Measurements from ENCODE around the gene PSEN2. TPM values are rescaled to one million over a fixed set of nuclear protein-coding genes. Genes with fewer than 3 reads are reported as not detected.
A peak's percentile ranks its signal among the peaks of the same experiment; 100 is the strongest.

PSEN2 gene
- polyA plus RNA-seq, 10 donors: 61.1 to 126 (median 101) TPM

DNA sequence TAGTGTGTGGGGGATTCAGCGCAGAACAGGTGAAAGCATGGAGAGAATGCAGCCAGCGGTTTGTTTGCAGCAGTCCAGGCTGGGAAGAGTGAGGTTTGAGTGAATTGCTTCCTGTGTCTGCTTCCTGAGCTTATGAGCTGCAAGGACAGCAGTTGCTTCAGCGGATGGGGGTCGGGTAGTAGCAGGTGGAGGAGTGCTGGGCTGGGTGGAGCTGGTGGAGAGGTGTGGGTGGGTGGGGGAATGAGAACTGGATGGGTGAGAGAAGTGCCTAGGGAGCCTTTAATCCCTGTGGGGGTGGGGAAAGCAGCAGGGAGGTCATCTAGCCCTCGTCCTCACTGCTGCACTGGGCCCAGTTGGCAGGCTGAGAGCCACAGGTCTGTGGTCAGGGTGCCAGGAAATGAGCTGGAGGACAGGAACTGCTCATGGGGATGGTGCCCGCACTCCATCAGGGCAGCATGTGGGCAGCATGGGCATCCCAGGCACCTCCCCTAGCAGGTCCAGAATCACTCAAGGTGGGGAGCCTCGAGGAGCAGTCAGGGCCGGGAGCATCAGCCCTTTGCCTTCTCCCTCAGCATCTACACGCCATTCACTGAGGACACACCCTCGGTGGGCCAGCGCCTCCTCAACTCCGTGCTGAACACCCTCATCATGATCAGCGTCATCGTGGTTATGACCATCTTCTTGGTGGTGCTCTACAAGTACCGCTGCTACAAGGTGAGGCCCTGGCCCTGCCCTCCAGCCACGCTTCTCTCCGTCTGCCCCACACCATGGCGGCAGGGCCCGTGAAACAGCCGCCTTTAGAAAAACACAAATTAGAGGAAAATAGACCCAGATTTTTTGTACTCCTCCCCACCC lies 14.8 kb downstream of the PSEN2 start:
- DNase-seq: no peak

DNA sequence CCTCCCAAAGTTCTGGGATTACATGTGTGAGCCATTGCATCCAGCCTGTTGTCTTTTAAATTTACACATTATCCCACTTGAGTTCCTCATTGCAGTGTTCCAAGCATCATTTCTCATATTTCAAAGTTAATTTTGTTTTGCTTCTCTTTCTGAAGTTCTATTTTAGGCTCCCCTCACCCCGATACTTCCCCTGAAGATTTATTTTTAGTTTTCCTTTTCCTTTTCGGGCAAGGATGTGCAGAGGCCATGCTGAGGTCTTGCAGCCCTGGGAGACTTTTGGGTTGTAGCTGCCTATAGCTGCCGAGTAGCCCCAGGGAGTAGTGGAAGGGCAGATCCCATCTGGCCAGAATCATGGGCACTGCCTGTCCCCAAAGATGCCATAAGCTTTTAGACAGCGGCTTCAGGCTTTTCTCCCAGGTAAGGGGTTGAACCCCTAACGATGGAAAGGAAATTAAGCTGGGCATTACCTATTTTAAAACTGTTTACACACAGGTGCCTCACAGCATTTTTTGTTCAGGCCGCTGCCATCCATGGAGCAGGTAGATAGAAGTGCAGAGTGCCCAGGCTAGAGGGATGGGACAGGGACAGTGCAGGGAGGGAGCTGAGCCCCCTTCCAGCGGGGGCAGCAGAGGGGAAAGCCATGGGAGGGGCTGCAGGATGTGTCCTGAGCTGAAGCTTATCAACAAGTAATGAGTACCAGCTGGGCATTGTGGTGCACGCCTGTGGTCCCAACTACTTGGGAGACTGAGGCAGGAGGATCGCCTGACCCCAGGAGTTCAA lies 15.9 kb downstream of the PSEN2 start:
- DNase-seq: no peak

GRCh38 chr1:226887006-226887405 lies 16.6 kb downstream of the PSEN2 start:
- no peak for DNase-seq

GRCh38 chr1:226888021-226888420 lies 17.6 kb downstream of the PSEN2 start:
- DNase-seq: no peak

- DNase-seq: no peak
Measured at GRCh38 chr1:226888816-226889215, 18.4 kb downstream of the PSEN2 start.

- DNase-seq: no peak
Measured at GRCh38 chr1:226889616-226890330, 19.4 kb downstream of the PSEN2 start.

DNA sequence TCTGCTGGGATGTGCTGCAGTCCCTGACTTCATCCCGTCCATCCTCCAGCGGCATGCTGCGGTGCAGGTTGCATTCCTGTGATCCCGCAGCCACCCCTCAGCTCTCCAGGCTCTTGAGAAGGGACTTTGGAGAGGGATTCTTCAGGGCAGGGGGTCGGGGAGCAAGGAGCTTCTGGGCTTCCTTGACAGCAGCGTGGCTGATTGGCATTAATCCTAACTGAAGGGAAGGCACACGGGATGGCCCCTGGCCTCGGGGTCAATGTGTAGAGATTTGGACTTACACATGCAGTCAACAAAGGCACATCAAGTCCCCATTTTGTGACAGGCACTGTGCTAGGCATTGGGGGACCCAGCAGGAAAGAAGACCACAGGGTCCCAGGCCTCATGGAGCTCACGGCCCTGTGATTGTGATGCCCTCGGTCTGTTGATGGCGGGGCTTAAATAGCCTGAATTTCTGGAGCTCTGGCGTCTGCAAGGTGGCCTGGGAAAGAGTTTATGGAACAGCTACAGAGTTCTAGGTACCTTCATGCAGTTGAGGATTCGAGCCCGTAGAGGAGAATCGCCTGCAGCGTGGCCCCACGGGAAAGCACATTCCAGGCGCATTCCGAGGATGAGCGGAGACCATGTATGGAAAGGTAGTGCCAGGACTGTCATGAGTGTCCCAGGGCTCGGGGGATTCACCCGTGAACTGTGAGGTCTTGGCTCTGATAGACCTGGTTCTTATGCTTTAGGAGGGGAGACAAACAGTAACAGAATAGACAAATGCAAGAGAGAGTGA lies 20.1 kb downstream of the PSEN2 start:
- DNase-seq: no peak

- DNase-seq: no peak
Measured at GRCh38 chr1:226891346-226891745, 20.9 kb downstream of the PSEN2 start.

DNA sequence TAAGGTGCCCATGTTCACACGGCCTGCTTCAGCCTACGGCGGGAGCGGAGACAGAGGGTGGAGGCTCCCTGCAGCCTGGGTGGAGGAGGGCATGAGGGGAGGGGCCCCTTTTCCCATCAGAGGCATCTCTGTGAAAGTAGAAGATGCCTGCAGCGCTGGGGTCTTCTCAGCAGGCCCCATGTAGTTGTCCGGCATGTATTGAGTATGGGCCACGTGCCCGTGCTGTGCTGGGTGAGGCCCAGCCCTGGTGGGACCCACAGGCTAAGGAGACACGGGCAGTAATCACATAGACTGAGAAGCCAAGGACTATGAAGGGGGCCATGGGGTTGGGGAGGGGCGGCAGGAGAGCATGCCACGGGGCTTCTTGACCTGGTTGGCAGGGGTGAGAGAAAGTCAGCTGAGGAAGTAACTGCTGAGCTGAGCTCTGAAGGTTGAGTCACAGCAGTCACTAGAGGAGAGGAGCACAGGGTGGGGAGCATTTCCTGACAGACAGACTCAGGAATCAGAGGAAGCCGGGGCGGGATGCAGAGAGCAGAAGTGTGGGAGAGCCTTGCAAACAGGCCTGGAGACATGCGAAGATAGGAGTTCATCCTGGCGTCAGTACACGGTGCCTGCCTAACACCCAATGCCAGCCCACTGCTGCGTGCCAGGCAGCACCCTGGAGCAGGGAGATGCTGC lies 21.6 kb downstream of the PSEN2 start:
- DNase-seq: no peak

GRCh38 chr1:226892524-226892875 lies 22.1 kb downstream of the PSEN2 start:
- no peak for DNase-seq

GRCh38 chr1:226893936-226894335 lies 23.5 kb downstream of the PSEN2 start:
- DNase-seq: no peak

DNA sequence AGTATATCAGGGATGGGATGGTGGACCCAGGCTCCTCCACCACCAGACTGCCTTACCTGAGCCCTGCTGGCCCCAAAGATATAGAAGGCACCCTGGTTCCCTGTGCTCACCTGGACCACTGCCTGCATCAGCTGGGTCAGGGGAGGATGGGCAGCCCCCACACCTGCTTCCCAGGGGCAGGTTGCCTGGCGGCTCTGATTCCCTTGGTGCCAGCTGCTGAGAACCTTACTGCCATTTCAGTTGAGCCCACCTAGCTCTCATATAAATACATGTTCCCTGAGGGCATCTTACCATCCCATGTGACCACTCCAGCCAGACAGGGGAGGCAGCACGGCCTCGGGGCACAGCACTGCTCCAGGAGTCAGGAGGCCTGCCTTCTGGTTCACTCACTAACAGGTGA lies 24.4 kb downstream of the PSEN2 start:
- DNase-seq: no peak

- no peak for DNase-seq
Measured at GRCh38 chr1:226895644-226896043, 25.2 kb downstream of the PSEN2 start.

DNA sequence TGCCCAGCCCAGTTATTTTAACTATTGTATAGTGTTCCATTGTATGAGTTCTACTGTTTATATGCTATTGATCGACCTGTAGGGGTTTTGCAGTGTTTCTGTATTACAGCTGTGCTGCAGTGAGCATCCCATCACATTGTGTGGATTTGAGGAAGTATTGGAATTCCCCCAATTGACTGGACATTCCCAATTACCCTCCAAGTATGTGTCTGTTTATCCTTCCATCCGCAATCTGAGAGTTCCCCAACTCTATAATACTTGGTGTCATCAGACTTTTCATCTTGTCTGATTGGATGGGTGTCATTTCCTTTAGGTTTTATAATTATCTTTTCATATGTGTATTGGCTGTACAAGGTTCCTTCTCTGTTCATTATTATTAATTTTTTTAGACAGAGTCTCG lies 27.8 kb downstream of the PSEN2 start:
- DNase-seq: no peak

GRCh38 chr1:226901421-226901820 lies 31.0 kb downstream of the PSEN2 start:
- no peak for DNase-seq

- DNase-seq: no peak
Measured at GRCh38 chr1:226902601-226903000, 32.2 kb downstream of the PSEN2 start.

DNA sequence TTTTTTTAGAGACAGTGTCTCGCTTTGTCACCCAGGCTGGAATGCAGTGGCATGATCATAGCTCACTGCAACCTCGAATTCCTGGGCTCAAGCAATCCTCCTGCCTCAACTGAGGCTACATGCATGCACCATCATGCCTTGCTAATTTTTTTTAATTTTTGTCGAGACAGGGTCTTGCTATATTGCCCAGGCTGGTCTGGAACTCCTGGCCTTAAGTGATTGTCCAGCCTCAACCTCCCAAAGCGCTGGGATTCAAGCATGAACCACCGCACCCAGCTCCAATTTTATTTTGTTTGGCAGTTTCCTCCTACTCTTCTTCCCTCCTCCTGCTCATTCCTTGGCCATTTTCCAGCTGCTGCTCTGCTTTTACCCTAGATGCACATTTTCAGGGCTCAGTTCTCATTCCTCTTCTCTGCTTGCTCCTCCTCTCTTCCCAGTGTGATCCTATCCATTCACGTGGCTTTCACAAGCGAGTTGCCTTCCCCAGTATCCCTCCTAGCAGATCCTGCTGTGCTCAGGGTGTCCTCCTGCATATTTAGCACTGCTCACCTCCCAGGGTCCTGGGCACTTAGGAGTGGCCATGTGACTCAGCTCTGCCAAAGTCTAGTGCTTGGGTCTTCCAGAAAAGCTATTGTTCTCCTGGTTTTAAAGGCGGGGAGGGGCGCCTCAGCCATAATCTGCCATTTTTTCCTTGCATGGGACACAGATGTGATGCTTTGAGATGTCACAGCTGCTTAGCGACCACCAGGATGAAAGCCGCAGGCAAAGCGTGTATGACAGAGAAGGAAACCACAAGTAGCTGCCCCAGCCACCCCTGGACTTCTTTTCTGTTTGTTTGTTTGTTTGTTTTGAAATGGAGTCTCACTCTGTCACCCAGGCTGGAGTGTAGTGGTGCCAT lies 33.7 kb downstream of the PSEN2 start:
- DNase-seq: peak; percentile 51 to 74 (median 54)

DNA sequence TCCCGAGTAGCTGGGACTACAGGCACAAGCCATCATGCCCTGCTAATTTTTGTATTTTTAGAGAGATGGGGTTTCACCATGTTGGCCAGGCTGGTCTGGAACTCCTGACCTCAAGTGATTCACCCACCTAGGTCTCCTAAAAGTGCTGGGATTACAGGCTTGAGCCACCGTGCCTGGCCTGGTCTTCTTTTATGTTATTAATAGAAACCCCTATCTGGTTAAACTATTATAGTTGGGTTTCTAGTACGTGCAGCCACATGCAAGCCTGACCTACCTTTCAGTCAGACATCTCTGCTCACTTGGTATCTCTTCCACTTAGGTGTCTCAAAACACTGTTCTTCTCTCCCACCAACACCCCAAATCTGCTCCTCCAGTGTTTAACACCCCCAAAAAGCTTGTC lies 34.4 kb downstream of the PSEN2 start:
- DNase-seq: no peak

GRCh38 chr1:226908419-226908818 lies 38.0 kb downstream of the PSEN2 start:
- DNase-seq: no peak

GRCh38 chr1:226908913-226909312 lies 38.5 kb downstream of the PSEN2 start:
- DNase-seq: peak in 1 of 3 donors; percentile 8
